A549 (cell line): Measurements from ENCODE around the gene ADRB1. TPM values are rescaled to one million over a fixed set of nuclear protein-coding genes. Genes with fewer than 3 reads are reported as not detected.

Experiments used
- ATAC-seq, 2 experiments: fragments of 200-7000 bp in 1 of 2; fragments of >200 bp in 1 of 2; cut with Nextera tagmentation in 1 of 2; cut with Tn5 transposase in 1 of 2; 3 replicates each; pipeline versions ENCODE4 v1.8.0 to v1.9.1; 2018 to 2020; ENCODE audit warnings: mild to moderate bottlenecking in 1 of 2, moderate library complexity in 1 of 2
- CTCF ChIA-PET: fragments of 300-600 bp; sonication (Branson Sonifier 250); formaldehyde crosslinking; extraction: SDS; loops from one replicate; lab custom pipeline; 2021; ENCODE audit warnings: antibody characterized with exemption, inconsistent platforms; lab: Yijun Ruan, JAX
- POLR2A ChIA-PET: fragments of 350-600 bp; formaldehyde crosslinking; extraction: SDS; loops from one replicate; lab custom pipeline; 2021; ENCODE audit warnings: antibody characterized with exemption, inconsistent platforms; lab: Yijun Ruan, JAX
- DNase-seq, 2 experiments: peaks; one replicate each; pipeline versions ENCODE4 v3.0.0 to v3.0.0-alpha.2; 2011 to 2016; ENCODE audit warnings: low read depth in 1 of 2, low spot score in 1 of 2
- FAIRE-seq: peaks from 2 replicates; lab custom pipeline; 2011; peaks lifted over from hg19 to GRCh38; lab: Jason Lieb, UNC
- H3K27ac ChIP-seq, 2 experiments: fragments of >200 bp; sonication (Bioruptor Twin); formaldehyde crosslinking; 3 replicates each; pipeline ENCODE4 v1.5.1; 2016 to 2017
- H3K4me1 ChIP-seq: fragments of >200 bp; sonication (Bioruptor Twin); formaldehyde crosslinking; 3 replicates; pipeline ENCODE4 v1.6.1; 2016
- H3K4me2 ChIP-seq: fragments of >200 bp; sonication (Bioruptor Twin); formaldehyde crosslinking; 3 replicates; pipeline ENCODE4 v1.6.1; 2016
- H3K4me3 ChIP-seq: fragments of >200 bp; sonication (Bioruptor Twin); formaldehyde crosslinking; 3 replicates; pipeline ENCODE4 v1.5.1; 2016
- H3K9me3 ChIP-seq: fragments of >200 bp; sonication (Bioruptor Twin); formaldehyde crosslinking; 3 replicates; pipeline ENCODE4 v1.6.1; 2016
- CHD2 ChIP-seq: fragments of 150-350 bp; IDR thresholded peaks from 2 replicates; pipeline ENCODE4 v1.6.1; 2014; ENCODE audit warnings: low read length; ENCODE audit not compliant: partially characterized antibody
- CHD4 ChIP-seq: fragments of 200-600 bp; sonication (generic); IDR thresholded peaks from 2 replicates; pipeline ENCODE4 v1.6.1; 2016; ENCODE audit warnings: antibody characterized with exemption, mild to moderate bottlenecking, borderline replicate concordance
- EHMT2 ChIP-seq: fragments of 200-600 bp; sonication (generic); IDR thresholded peaks from 2 replicates; pipeline ENCODE4 v1.6.1; 2016; ENCODE audit warnings: antibody characterized with exemption, low read depth, mild to moderate bottlenecking, moderate library complexity
- EP300 ChIP-seq, 2 experiments: fragments of >200 bp; sonication (Bioruptor Twin); formaldehyde crosslinking; IDR thresholded peaks; 2 replicates in 1 of 2; 3 replicates in 1 of 2; pipeline ENCODE4 v1.6.1; 2016 to 2017
- HDAC2 ChIP-seq: fragments of 200-600 bp; sonication (generic); IDR thresholded peaks from 2 replicates; pipeline ENCODE4 v1.6.1; 2016
- HEYL ChIP-seq: fragments of 250-450 bp; sonication (Bioruptor Pico); IDR thresholded peaks from 2 replicates; pipeline ENCODE4 v1.8.0; 2021; ENCODE audit warnings: mild to moderate bottlenecking, moderate library complexity
- JUNB ChIP-seq: fragments of >200 bp; sonication (Bioruptor Twin); formaldehyde crosslinking; IDR thresholded peaks from 2 replicates; pipeline ENCODE4 v1.6.1; 2016
- KDM5A ChIP-seq: fragments of 200-600 bp; sonication (generic); IDR thresholded peaks from 2 replicates; pipeline ENCODE4 v1.6.1; 2016; ENCODE audit warnings: antibody characterized with exemption, mild to moderate bottlenecking
- MAX ChIP-seq: IDR thresholded peaks from 2 replicates; pipeline ENCODE4 v1.6.1; 2012
- RAD21 ChIP-seq, 2 experiments: fragments of >200 bp in 1 of 2; sonication (Bioruptor Twin) in 1 of 2; formaldehyde crosslinking in 1 of 2; IDR thresholded peaks in 1 of 2; conservative IDR thresholded peaks in 1 of 2; 2 replicates in 1 of 2; 3 replicates in 1 of 2; pipeline ENCODE4 v1.6.1; 2012 to 2018; ENCODE audit warnings: inconsistent platforms in 1 of 2
- RARB ChIP-seq: fragments of 250-450 bp; sonication (Bioruptor Pico); IDR thresholded peaks from 2 replicates; pipeline ENCODE4 v1.8.0; 2021; ENCODE audit warnings: mild to moderate bottlenecking, moderate library complexity
- RCOR1 ChIP-seq: fragments of 150-350 bp; IDR thresholded peaks from 2 replicates; pipeline ENCODE4 v1.6.1; 2014; ENCODE audit warnings: antibody characterized with exemption, low read length, low read depth
- RFX5 ChIP-seq: fragments of 450-650 bp; IDR thresholded peaks from 2 replicates; pipeline ENCODE4 v1.7.1; 2014; ENCODE audit warnings: antibody characterized with exemption, mild to moderate bottlenecking, moderate library complexity
- RNF2 ChIP-seq: fragments of 200-600 bp; sonication (generic); IDR thresholded peaks from 2 replicates; pipeline ENCODE4 v1.6.1; 2016; ENCODE audit warnings: low read depth, mild to moderate bottlenecking, antibody characterized with exemption, moderate library complexity, borderline replicate concordance
- SREBF2 ChIP-seq: fragments of 450-650 bp; IDR thresholded peaks from 2 replicates; pipeline ENCODE4 v1.6.1; 2014; ENCODE audit warnings: mild to moderate bottlenecking, moderate library complexity
- USF2 ChIP-seq: fragments of 450-650 bp; IDR thresholded peaks from 2 replicates; pipeline ENCODE4 v1.6.1; 2014; ENCODE audit warnings: antibody characterized with exemption
- ZFP36 ChIP-seq: fragments of 450-650 bp; IDR thresholded peaks from 2 replicates; pipeline ENCODE4 v1.6.1; 2014; ENCODE audit warnings: borderline replicate concordance; ENCODE audit not compliant: partially characterized antibody
- ZNF302 ChIP-seq: fragments of 250-450 bp; sonication (Bioruptor Pico); IDR thresholded peaks from 2 replicates; pipeline ENCODE4 v1.9.0; 2021; ENCODE audit warnings: inconsistent platforms, mild to moderate bottlenecking, moderate library complexity
- WGBS: methylation state at CpG from one replicate; pipeline ENCODE4 v1.1.6; 2017; ENCODE audit errors: missing lambda C conversion rate; 5-methylcytosine and 5-hydroxymethylcytosine counted together
- polyA plus RNA-seq, 4 experiments: library from polyadenylated mRNA; depleted of rRNA in 3 of 4; stranded (reverse); fragments of >200 nt; fragmentation: RNase III in 1 of 4; extraction: RNeasy Plus Mini Kit Qiagen cat#74134 plus additional on column Dnase treatment in 1 of 4; gene quantifications; 2 replicates in 3 of 4; 3 replicates in 1 of 4; pipeline ENCODE4 v1.2.3, GENCODE V29; 2011 to 2017

The ADRB1 gene
- polyA plus RNA-seq, 2 of the 4 experiments (the other 2 are of a cell fraction) = 0.58 to 0.75 TPM

GRCh38 chr10:114033566-114033965 lies 10.1 kb upstream of the ADRB1 start:
- 85% methylated on average over 3 of the region's 3 CpGs for WGBS
- Histone ChIP-seq H3K4me1 (peaks cover 14% of the 10 kb centered on the region; the same call in 1 of the 3 replicates), H3K4me3 (no peak overlapping the region), H3K9me3 (no peaks in the 10 kb centered on the region), H3K4me2 (no peak overlapping the region), H3K27ac (no peak overlapping the region)
- no peak for ATAC-seq
- ChIA-PET CTCF (interaction anchor here (1.2 to 2.4 kb wide), 2 partner anchors 53 to 235 kb away, joined by 3 to 7 read pairs; no protein-coding TSS in a partner anchor), POLR2A (no interaction called here)
- no peak for FAIRE-seq
- TF ChIP-seq HDAC2 = no peak
- TF ChIP-seq EP300 (IDR thresholded peaks at IDR 0.05) = no peak
- TF ChIP-seq ZFP36 = no peak
- TF ChIP-seq CHD4 = no peak
- TF ChIP-seq USF2 = no peak
- TF ChIP-seq ZNF302 (CRISPR knock-in tag) = no peak
- TF ChIP-seq CHD2 = no peak
- DNase-seq = no peak

GRCh38 chr10:114034923-114035645 lies 8.6 kb upstream of the ADRB1 start:
- no peak for DNase-seq
- Histone ChIP-seq H3K4me2 (no peak overlapping the region), H3K4me3 (no peak overlapping the region), H3K4me1 (peaks cover 7% of the 10 kb centered on the region; the same call in 1 of the 3 replicates), H3K27ac (no peak overlapping the region), H3K9me3 (no peaks in the 10 kb centered on the region)
- 85% methylated on average over 12 of the region's 12 CpGs for WGBS
- no peak for FAIRE-seq
- no peak for TF ChIP-seq RARB (CRISPR knock-in tag)
- no peak for TF ChIP-seq EHMT2
- no peak for TF ChIP-seq MAX
- no peak for TF ChIP-seq RNF2
- TF ChIP-seq USF2 = no peak
- TF ChIP-seq SREBF2 = no peak
- TF ChIP-seq KDM5A = no peak
- TF ChIP-seq HEYL (CRISPR knock-in tag) = no peak
- no peak for TF ChIP-seq HDAC2
- TF ChIP-seq JUNB = no peak
- TF ChIP-seq ZNF302 (CRISPR knock-in tag) = no peak
- TF ChIP-seq RAD21 (conservative IDR thresholded peaks at IDR 0.05 in 1 of 2, IDR thresholded peaks at IDR 0.05 in 1 of 2) = no peak
- TF ChIP-seq RCOR1 = no peak
- no peak for ATAC-seq
- ChIA-PET POLR2A (no interaction called here), CTCF (interaction anchor here (1.0 to 2.4 kb wide), 3 partner anchors 11 to 356 kb away, joined by 4 to 7 read pairs (median 5); no protein-coding TSS in a partner anchor)

GRCh38 chr10:114035791-114036190 lies 7.9 kb upstream of the ADRB1 start:
- no peak overlapping the region for H3K27ac ChIP-seq
- H3K4me2 ChIP-seq = no peak overlapping the region
- no peaks in the 10 kb centered on the region for H3K9me3 ChIP-seq
- FAIRE-seq (no peak), DNase-seq (no peak), ATAC-seq (no peak)
- ChIA-PET CTCF (interaction anchor here (1.0 to 2.4 kb wide), 4 partner anchors 10 to 357 kb away, joined by 3 to 7 read pairs (median 4); no protein-coding TSS in a partner anchor), POLR2A (no interaction called here)
- WGBS = 94% methylated on average over 5 of the region's 5 CpGs
- peaks cover 7% of the 10 kb centered on the region; the same call in 1 of the 3 replicates for H3K4me1 ChIP-seq
- no peak overlapping the region for H3K4me3 ChIP-seq
- TF ChIP-seq RFX5 (no peak), RNF2 (no peak)
